ENCODE data around the gene SLC26A11.
"Not testable (repeated sequence)": the region's sequence is repeated elsewhere in the genome, so short reads cannot be mapped to it uniquely, and the experiment has no call there.

SLC26A11 gene

GRCh38 chr17:80274331-80274730 is 54.1 kb downstream of the SLC26A11 start:
- DNase-seq: no peak

DNA sequence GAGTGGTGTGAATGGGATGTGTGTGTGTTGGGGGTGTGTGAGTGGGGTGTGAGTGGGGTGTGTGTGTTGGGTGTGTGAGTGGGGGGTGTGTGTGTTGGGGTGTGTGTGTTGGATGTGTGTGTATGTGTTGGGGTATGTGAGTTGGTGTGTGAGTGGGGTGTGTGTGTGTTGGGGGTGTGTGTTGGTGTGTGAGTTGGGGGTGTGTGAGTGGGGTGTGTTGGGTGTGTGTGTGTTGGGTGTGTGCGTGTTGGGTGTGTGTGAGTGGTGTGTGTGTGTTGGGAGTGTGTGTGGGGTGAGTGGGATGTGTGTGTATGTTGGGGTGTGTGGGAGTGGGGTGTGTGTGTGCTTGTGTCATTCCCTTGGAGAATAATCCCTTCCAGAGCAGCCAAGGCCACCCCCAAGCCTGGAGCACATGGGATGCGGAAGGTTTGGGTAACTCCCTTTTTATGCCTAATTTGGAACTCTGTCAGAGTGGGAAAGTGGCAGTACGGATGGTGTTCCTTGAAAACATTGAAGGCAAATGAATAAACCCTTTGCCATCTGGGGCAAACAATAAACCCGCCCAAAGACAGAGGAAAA is 54.7 kb downstream of the SLC26A11 start:
- no peak for TF ChIP-seq GATA1 (IDR thresholded peaks at IDR 0.05; ENCODE audit: low read depth, low read length)
- TF ChIP-seq POLR2A (IDR thresholded peaks at IDR 0.05; ENCODE audit: low read length): no peak
- no peak for DNase-seq

More at GRCh38 chr17:80274331-80274730, 54.1 kb downstream of the SLC26A11 start:
- TF ChIP-seq GATA1 (IDR thresholded peaks at IDR 0.05; ENCODE audit: low read depth, low read length) (no peak), POLR2A (IDR thresholded peaks at IDR 0.05; ENCODE audit: low read length) (no peak)

- DNase-seq: not testable (repeated sequence)
Measured at GRCh38 chr17:80275857-80276256, 55.6 kb downstream of the SLC26A11 start.

GRCh38 chr17:80277751-80278671 is 57.8 kb downstream of the SLC26A11 start:
- no peak for TF ChIP-seq POLR2A (IDR thresholded peaks at IDR 0.05; ENCODE audit: low read length)
- TF ChIP-seq GATA1 (IDR thresholded peaks at IDR 0.05; ENCODE audit: low read depth, low read length): no peak
- no peak for DNase-seq

DNA sequence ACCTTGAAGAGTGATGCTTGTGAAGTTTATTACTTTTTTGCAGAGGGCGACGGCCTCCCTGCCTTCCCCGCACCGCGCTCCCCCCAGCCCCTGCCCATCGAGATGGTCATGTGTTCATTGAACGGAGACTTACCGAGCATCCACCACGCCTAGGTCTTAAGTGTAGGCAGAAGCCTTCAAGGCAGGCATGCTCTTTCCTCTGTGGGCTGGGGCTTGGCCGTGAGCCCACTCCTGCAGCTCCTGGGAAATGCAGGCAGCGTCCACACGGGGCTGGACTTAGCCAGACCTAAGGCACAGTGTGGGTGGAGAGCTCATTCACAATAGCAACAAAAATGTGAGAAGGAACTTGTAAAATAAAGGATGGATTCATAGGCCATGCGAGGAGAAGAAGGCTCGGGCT is 59.7 kb downstream of the SLC26A11 start:
- DNase-seq: no peak
- TF ChIP-seq GATA1 (IDR thresholded peaks at IDR 0.05; ENCODE audit: low read depth, low read length) (no peak), POLR2A (IDR thresholded peaks at IDR 0.05; ENCODE audit: low read length) (no peak)

- no peak for TF ChIP-seq GATA1 (IDR thresholded peaks at IDR 0.05; ENCODE audit: low read depth, low read length)
- TF ChIP-seq POLR2A (IDR thresholded peaks at IDR 0.05; ENCODE audit: low read length): no peak
Measured at GRCh38 chr17:80281516-80281915, 61.3 kb downstream of the SLC26A11 start.

GRCh38 chr17:80283116-80283852 is 63.1 kb downstream of the SLC26A11 start:
- no peak for DNase-seq
- TF ChIP-seq GATA1 (IDR thresholded peaks at IDR 0.05; ENCODE audit: low read depth, low read length) (no peak), POLR2A (IDR thresholded peaks at IDR 0.05; ENCODE audit: low read length) (no peak)

More at GRCh38 chr17:80281516-80281915, 61.3 kb downstream of the SLC26A11 start:
- DNase-seq: no peak

DNA sequence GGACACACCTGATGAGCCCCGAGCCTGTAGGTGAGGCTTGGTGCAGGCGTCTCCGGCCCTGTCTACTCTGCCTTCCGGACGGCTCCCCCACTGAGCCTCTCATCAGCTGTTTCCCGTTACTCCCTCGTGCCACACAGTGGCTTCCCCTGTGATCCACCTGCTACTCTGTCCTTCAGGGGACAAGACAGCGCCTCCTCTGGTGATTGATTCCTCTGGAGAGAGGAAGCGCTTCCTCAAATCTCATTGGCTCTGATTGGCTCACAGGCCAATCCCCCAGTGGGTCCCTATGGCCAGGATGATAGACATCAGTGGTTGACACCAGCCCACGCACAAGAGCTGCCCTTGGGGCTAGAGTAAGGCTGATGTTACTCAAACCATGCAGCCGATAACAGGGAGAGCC is 64.4 kb downstream of the SLC26A11 start:
- no peak for TF ChIP-seq POLR2A (IDR thresholded peaks at IDR 0.05; ENCODE audit: low read length)
- no peak for TF ChIP-seq GATA1 (IDR thresholded peaks at IDR 0.05; ENCODE audit: low read depth, low read length)
- DNase-seq: peak in 1 of 2 experiments; percentile 18

DNA sequence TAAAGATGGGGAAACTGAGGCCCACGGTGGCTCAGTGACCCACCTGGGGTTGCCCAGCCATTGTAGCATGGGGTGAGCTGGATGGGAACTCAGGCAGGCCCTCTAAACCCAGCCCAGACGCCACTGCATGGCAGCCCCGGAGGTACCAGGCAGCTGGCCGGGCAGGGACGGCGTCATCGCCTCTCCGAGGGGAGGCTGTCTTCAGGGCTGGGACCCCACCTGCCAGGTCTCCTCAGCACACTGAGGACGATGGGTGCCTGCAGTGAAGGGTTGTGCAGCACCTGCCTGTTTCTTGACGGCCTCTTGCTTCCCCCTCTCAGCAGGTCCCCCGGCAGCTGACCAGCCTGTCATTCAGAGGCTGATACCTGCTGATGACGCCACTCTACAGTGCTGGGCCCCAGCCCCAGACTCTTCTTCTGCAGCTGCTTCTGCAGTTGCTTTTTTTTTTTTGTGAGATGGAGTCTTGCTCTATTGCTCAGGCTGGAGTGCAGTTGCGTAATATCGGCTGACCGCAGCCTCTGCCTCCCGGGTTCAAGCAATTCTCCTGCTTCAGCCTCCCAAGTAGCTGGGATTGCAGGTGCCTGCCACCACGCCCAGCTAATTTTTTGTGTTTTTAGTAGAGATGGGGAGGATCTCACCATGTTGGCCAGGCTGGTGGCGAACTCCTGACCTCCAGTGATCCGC is 65.2 kb downstream of the SLC26A11 start:
- TF ChIP-seq POLR2A (IDR thresholded peaks at IDR 0.05; ENCODE audit: low read length) (no peak), GATA1 (IDR thresholded peaks at IDR 0.05; ENCODE audit: low read depth, low read length) (no peak)
- no peak for DNase-seq

DNA sequence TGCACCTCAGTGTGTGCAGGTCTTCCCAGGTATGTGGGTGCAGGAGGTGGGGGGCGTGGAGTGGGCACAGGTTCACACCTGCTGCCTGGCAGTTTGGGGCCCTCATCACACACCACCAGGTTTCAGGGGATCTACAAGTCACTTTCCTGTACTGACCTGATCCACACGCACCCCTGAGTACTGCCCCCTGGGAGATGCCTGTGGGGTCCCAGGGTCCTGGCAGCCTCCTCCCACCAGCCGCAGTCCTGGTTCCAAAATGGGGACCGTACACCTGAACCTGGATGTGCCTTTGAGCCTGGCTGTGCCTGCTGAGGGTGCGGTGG is 66.4 kb downstream of the SLC26A11 start:
- TF ChIP-seq POLR2A (IDR thresholded peaks at IDR 0.05; ENCODE audit: low read length) (no peak), GATA1 (IDR thresholded peaks at IDR 0.05; ENCODE audit: low read depth, low read length) (no peak)
- no peak for DNase-seq

- DNase-seq: no peak
- no peak for TF ChIP-seq GATA1 (IDR thresholded peaks at IDR 0.05; ENCODE audit: low read depth, low read length)
- TF ChIP-seq POLR2A (IDR thresholded peaks at IDR 0.05; ENCODE audit: low read length): no peak
Measured at GRCh38 chr17:80287038-80287437, 66.8 kb downstream of the SLC26A11 start.

- DNase-seq: no peak
- no peak for TF ChIP-seq POLR2A (IDR thresholded peaks at IDR 0.05; ENCODE audit: low read length)
- TF ChIP-seq GATA1 (IDR thresholded peaks at IDR 0.05; ENCODE audit: low read depth, low read length): no peak
Measured at GRCh38 chr17:80287806-80288567, 67.8 kb downstream of the SLC26A11 start.

- DNase-seq: no peak
- no peak for TF ChIP-seq POLR2A (IDR thresholded peaks at IDR 0.05; ENCODE audit: low read length)
- no peak for TF ChIP-seq GATA1 (IDR thresholded peaks at IDR 0.05; ENCODE audit: low read depth, low read length)
Measured at GRCh38 chr17:80289616-80290015, 69.4 kb downstream of the SLC26A11 start.

Measured in erythroblast (primary cell).